Osteocyte (in vitro differentiated cells): Measurements from ENCODE around the gene GRPR. TPM values are rescaled to one million over a fixed set of nuclear protein-coding genes. Genes with fewer than 3 reads are reported as not detected.
"Not testable (repeated sequence)": the region's sequence is repeated elsewhere in the genome, so short reads cannot be mapped to it uniquely, and the experiment has no call there.

Experiments used
- DNase-seq: peaks from one replicate; pipeline ENCODE4 v3.0.0; 2021; ENCODE audit warnings: mixed read lengths; ENCODE audit not compliant: unreplicated experiment; ENCODE audit errors: extremely low spot score
- H3K27ac Mint-ChIP-seq: one replicate; pipeline ENCODE4 v1.8.0; 2021; ENCODE audit warnings: mild to moderate bottlenecking, mixed read lengths; ENCODE audit not compliant: unreplicated experiment
- H3K27me3 Mint-ChIP-seq: one replicate; pipeline ENCODE4 v1.8.0; 2021; ENCODE audit warnings: mixed read lengths; ENCODE audit not compliant: unreplicated experiment
- H3K36me3 Mint-ChIP-seq: one replicate; pipeline ENCODE4 v1.8.0; 2021; ENCODE audit warnings: mixed read lengths; ENCODE audit not compliant: unreplicated experiment
- H3K4me1 Mint-ChIP-seq: one replicate; pipeline ENCODE4 v1.8.0; 2021; ENCODE audit warnings: mixed read lengths; ENCODE audit not compliant: unreplicated experiment
- H3K4me3 Mint-ChIP-seq: one replicate; pipeline ENCODE4 v1.8.0; 2021; ENCODE audit warnings: mild to moderate bottlenecking, moderate library complexity, mixed read lengths; ENCODE audit not compliant: unreplicated experiment
- H3K9me3 Mint-ChIP-seq: one replicate; pipeline ENCODE4 v1.8.0; 2021; ENCODE audit warnings: mixed read lengths; ENCODE audit not compliant: unreplicated experiment
- CTCF ChIP-seq: fragments of 200-600 bp; sonication (generic); IDR thresholded peaks from 2 replicates; pipeline ENCODE4 v1.5.0; 2021; ENCODE audit warnings: antibody characterized with exemption, mild to moderate bottlenecking, moderate library complexity
- total RNA-seq: library from RNA; stranded (reverse); gene quantifications from 2 replicates; pipeline ENCODE4 v1.2.1, GENCODE V29; 2021

GRPR gene
- total RNA-seq, 1 donor from 2014 or later = 4.0 TPM

DNA sequence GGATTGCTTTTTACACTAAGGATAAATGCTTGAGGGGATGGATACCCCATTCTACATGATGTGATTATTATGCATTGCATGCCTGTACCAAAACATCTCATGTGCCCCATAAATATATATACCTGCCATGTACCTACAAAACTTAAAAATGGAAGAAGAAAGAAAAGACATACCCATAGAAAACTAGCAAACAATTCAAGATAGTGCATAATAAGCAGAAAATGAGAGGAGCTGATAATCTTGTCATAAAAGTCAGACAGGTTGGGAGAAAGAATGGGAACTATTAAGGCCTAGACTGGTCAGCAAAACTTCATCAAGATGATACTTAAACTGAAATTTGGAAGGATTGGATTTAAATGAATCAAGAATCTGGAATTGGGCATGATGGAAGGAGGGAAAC is 22.3 kb downstream of the GRPR start:
- TF ChIP-seq CTCF = no peak
- H3K4me3 Mint-ChIP-seq = no peak overlapping the region
- no peaks in the 10 kb centered on the region for H3K36me3 Mint-ChIP-seq
- no peak for DNase-seq
- H3K9me3 Mint-ChIP-seq = no peaks in the 10 kb centered on the region
- peaks cover 7% of the 10 kb centered on the region for H3K4me1 Mint-ChIP-seq
- H3K27ac Mint-ChIP-seq = no peak overlapping the region
- no peaks in the 10 kb centered on the region for H3K27me3 Mint-ChIP-seq

GRCh38 chrX:16148896-16149295 is 25.5 kb downstream of the GRPR start:
- Mint-ChIP-seq H3K27ac (no peak overlapping the region), H3K27me3 (no peaks in the 10 kb centered on the region), H3K4me3 (no peak overlapping the region), H3K9me3 (no peaks in the 10 kb centered on the region), H3K4me1 (peaks cover 7% of the 10 kb centered on the region), H3K36me3 (peaks cover 2% of the 10 kb centered on the region)
- no peak for DNase-seq
- no peak for TF ChIP-seq CTCF

DNA sequence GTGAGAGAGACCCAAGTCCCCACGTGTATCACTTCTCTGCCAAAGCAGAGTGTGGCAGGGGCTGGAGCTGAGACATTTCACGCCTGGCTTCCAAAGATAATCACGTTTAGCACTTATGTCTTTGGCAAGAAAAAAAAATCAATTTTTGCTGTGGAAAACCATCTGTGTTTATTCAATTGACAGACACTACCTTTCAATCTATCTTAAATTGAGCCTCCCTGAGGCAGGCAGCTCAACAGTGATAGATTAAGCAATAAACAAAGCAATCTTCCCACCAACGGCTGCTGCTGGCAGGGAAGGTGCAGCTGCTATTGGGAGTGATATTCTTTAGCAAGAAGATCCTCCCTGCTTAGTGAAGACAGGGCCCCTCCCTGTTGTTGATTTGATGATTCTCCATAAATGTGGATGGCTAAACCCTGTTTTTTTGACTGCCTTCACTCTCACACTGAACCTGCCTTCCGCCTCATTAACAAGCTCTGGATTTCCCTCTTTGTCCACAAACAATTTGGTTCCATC is 32.3 kb downstream of the GRPR start:
- Mint-ChIP-seq H3K27me3 (no peaks in the 10 kb centered on the region), H3K9me3 (no peaks in the 10 kb centered on the region), H3K4me3 (no peak overlapping the region), H3K4me1 (peaks cover 5% of the 10 kb centered on the region), H3K36me3 (peaks cover 3% of the 10 kb centered on the region), H3K27ac (no peak overlapping the region)
- no peak for TF ChIP-seq CTCF
- DNase-seq = no peak

- Mint-ChIP-seq H3K4me3 (no peak overlapping the region), H3K27ac (no peak overlapping the region), H3K27me3 (no peaks in the 10 kb centered on the region), H3K9me3 (no peaks in the 10 kb centered on the region), H3K36me3 (peaks cover 3% of the 10 kb centered on the region), H3K4me1 (peaks cover 12% of the 10 kb centered on the region)
- no peak for TF ChIP-seq CTCF
- no peak for DNase-seq
These were observed 33.4 kb downstream of the GRPR start for GRCh38 chrX:16156692-16157331.

- H3K4me3 Mint-ChIP-seq = no peak overlapping the region
- no peak for TF ChIP-seq CTCF
- no peak for DNase-seq
- peak overlapping the region; percentile 46 for H3K27ac Mint-ChIP-seq
- no peaks in the 10 kb centered on the region for H3K27me3 Mint-ChIP-seq
- H3K36me3 Mint-ChIP-seq = peaks cover 1% of the 10 kb centered on the region
- no peaks in the 10 kb centered on the region for H3K9me3 Mint-ChIP-seq
- peaks cover 14% of the 10 kb centered on the region for H3K4me1 Mint-ChIP-seq
These were observed 37.4 kb downstream of the GRPR start for GRCh38 chrX:16160729-16161128.

DNA sequence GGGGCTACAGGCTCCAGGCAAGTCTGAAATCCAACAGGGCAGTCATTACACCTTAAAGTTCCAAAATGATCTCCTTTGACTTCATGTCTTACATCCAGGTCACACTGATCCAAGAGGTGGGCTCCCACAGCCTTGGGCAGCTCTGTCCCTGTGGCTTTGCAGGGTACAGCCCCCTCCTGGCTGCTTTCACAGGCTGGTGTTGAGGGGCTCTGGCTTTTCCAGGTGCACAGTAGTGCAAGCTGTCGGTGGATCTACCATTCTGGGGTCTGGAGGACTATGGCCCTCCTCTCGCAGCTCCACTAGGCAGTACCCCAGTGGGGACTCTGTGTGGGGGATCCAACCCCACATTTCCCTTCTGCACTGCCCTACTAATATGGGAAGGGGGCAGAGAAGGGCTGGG is 37.8 kb downstream of the GRPR start:
- H3K27me3 Mint-ChIP-seq, H3K36me3 Mint-ChIP-seq, H3K9me3 Mint-ChIP-seq, H3K4me3 Mint-ChIP-seq, DNase-seq: not testable (repeated sequence)
- Mint-ChIP-seq H3K27ac (peak overlapping the region; percentile 46), H3K4me1 (peaks cover 14% of the 10 kb centered on the region)
